GM19193 (cell line): ENCODE measurements around the gene HCN2.

Experiments used
- POLR2A ChIP-seq: IDR thresholded peaks from 4 replicates; pipeline ENCODE4 v1.6.1; 2011; ENCODE audit not compliant: insufficient read depth, insufficient read length; ENCODE audit errors: extremely low read depth

The HCN2 gene

GRCh38 chr19:658059-658839 lies 68.6 kb downstream of the HCN2 start:
- TF ChIP-seq POLR2A = no peak

GRCh38 chr19:658916-659839 lies 69.5 kb downstream of the HCN2 start:
- no peak for TF ChIP-seq POLR2A

GRCh38 chr19:660793-661426 lies 71.2 kb downstream of the HCN2 start:
- TF ChIP-seq POLR2A = no peak

GRCh38 chr19:661427-662196 lies 71.9 kb downstream of the HCN2 start:
- TF ChIP-seq POLR2A = peak; percentile 35

- TF ChIP-seq POLR2A = peak; percentile 44
Measured at GRCh38 chr19:662207-662961, 72.7 kb downstream of the HCN2 start.

GRCh38 chr19:662962-663681 lies 73.4 kb downstream of the HCN2 start, which contains the start of gene RNF126:
Gene RNF126, minus strand, starts transcription at chr19:663214. Its CDS starts 93 bp downstream, at chr19:663121.
- peak; percentile 81 for TF ChIP-seq POLR2A

- no peak for TF ChIP-seq POLR2A
Measured at GRCh38 chr19:663682-664117, 74.0 kb downstream of the HCN2 start.

- no peak for TF ChIP-seq POLR2A
Measured at GRCh38 chr19:664913-665443, 75.3 kb downstream of the HCN2 start.
